GM19328 (cell line): ENCODE results near the gene ABCG1.
"Not testable (repeated sequence)": the region's sequence is repeated elsewhere in the genome, so short reads cannot be mapped to it uniquely, and the experiment has no call there.

Experiments used
- ATAC-seq: cut with Tn5 transposase; IDR thresholded peaks from one replicate; pipeline ENCODE4 v1.9.1; 2021; ENCODE audit warnings: mild to moderate bottlenecking, moderate library complexity; ENCODE audit not compliant: unreplicated experiment

The ABCG1 gene

DNA sequence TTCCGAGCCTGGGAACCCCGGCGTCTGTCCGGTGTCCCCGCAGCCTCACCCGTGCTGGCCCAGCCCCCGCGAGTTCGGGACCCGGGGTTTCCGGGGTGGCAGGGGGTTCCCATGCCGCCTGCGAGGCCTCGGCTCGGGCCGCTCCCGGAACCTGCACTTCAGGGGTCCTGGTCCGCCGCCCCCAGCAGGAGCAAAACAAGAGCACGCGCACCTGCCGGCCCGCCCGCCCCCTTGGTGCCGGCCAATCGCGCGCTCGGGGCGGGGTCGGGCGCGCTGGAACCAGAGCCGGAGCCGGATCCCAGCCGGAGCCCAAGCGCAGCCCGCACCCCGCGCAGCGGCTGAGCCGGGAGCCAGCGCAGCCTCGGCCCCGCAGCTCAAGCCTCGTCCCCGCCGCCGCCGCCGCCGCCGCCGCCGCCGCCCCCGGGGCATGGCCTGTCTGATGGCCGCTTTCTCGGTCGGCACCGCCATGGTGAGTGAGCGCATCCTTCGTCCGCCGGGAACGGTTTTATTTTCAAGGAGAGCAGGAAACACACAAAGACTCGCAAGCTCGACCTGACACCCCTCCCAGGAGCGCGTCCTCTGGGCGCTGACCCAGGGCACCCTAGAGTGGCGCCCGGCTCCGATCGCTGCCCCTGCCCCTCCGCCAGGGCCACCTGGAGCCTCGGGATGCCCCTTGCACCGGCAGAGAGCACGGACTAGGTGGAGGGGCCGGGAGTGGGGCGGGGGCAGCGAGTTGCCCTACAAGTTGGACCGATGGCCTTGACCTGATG is at the start of gene ABCG1:
TSS of gene ABCG1 (plus strand) at position 305 of the 770 bp plus-strand sequence. CDS start at position 428, 123 bp downstream.
- no peak for ATAC-seq

GRCh38 chr21:42169758-42170157 is 49.2 kb upstream of the ABCG1 start:
- no peak for ATAC-seq

DNA sequence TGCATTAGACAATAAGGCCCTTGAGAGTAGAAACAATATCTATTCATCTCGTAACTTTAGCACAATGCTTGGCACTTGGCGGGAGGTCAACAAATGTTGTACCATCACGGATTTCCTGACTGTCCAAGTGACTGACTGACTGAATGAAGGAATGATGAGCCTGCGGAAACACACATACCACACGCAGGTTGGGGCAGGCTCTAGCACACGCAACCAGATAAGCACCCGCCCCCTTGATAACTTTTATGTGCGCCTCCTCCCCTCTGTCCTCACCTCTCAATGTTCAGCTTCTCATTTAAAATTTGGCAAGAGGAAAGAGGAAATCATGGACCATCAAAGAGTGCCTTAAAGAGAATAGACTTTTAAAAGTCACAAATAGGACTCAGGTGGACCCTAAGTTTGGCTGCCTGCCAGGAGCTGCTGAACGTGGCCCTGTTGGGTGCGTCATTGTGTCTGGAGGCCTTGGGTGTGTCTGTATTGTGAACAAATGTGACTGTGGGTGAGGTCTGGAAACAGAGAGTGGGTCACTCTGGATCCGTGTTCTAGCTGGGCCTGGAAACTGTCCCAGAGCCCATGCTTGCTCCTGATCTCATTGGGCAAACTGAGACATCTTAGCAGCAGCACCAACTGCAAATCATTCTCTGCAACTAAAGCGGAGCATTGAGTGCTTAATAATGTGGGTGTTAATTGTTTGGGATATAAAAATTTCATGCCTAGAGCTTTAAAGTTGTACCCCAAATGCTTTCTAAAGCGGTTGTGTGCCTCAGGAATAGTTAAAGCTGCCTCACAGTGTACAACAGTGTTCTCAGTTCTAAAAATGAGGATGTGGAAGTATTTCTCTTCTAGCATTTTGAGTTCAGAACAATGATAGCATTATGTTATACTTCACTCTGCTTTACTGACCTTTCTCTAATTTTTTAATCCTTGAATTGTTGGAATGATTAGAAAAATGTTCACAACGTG is 47.6 kb upstream of the ABCG1 start:
- ATAC-seq: no peak

- ATAC-seq: no peak
Measured at GRCh38 chr21:42172596-42173483, 46.1 kb upstream of the ABCG1 start.

- no peak for ATAC-seq
Measured at GRCh38 chr21:42174173-42174572, 44.8 kb upstream of the ABCG1 start.

GRCh38 chr21:42175110-42175710 is 43.7 kb upstream of the ABCG1 start:
- no peak for ATAC-seq

DNA sequence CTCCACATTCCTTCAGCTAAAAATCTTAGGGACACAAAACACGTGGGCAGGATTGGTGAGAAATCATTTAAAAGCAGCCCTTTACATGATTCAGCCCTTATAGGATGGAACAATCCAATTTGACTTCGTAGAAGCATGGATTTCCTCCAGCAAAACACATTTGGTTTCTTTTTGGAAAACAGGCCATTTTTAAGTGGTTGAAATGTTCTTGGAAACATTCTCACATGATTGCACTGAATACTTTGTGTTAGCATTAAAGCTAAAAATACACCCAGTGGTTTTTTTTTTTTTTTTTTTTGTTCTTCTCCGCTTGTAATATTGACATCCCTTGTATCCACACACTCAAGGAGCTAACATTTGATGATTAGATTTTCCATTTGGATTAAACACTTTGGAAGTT is 42.1 kb upstream of the ABCG1 start:
- ATAC-seq: no peak

GRCh38 chr21:42179316-42179715 is 39.6 kb upstream of the ABCG1 start:
- ATAC-seq: no peak

DNA sequence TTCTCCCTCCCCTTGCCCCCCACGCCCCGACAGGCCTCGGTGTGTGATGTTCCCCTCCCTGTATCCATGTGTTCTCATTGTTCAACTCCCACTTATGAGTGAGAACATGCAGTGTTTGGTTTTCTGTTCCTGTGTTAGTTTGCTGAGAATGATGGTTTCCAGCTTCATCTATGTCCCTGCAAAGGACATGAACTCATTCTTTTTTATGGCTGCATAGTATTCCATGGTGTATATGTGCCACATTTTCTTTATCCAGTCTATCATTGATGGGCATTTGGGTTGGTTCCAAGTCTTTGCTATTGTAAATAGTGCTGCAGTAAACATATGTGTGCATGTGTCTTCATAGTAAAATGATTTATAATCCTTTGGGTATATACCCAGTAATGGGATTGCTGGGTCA is 38.9 kb upstream of the ABCG1 start:
- ATAC-seq: not testable (repeated sequence)

- ATAC-seq: no peak
Measured at GRCh38 chr21:42182713-42183371, 36.1 kb upstream of the ABCG1 start.

DNA sequence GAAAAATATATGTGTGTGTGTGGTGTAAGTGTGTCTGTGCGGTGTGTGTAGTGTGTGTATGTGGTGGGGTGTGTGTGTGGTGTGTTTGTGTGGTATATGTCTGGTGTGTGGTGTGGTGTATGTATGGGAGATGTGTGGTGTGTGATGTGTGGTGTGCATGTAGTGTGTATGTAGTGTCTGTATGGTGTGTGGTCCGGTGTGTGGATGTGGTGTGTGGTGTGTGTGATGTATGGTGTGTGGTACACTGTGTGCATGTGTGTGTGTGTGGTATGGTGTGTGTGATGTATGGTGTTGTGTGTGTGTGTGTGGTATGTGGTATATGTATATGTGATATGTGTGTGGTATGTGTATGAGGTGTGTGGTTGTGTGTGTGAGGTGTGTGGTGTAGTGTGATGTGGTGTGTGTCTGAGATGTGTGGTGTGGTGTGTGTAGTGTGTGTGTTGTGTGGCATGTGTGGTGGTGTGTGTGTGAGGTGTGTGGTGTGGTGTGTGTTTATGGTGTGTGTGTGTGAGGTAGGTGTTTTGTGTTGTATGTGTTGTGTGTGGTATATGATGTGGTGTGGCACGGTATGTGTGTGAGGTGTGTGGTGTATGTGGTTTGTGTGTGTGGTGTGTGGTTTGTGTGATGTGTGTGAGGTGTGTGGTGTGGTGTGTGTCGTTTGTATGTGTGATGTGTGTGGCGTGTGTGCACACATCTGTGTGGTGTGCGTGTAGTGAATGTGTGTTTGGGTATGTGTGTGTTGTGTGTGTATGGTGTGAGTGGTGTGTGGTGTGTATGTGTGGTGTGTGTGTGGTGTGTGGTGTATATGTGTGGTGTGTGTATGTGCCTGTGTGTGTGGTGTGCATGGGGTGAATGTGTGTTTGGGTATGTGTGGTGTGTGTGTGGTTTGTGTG is 35.3 kb upstream of the ABCG1 start:
- ATAC-seq: no peak

- no peak for ATAC-seq
Measured at GRCh38 chr21:42186591-42186990, 32.3 kb upstream of the ABCG1 start.

DNA sequence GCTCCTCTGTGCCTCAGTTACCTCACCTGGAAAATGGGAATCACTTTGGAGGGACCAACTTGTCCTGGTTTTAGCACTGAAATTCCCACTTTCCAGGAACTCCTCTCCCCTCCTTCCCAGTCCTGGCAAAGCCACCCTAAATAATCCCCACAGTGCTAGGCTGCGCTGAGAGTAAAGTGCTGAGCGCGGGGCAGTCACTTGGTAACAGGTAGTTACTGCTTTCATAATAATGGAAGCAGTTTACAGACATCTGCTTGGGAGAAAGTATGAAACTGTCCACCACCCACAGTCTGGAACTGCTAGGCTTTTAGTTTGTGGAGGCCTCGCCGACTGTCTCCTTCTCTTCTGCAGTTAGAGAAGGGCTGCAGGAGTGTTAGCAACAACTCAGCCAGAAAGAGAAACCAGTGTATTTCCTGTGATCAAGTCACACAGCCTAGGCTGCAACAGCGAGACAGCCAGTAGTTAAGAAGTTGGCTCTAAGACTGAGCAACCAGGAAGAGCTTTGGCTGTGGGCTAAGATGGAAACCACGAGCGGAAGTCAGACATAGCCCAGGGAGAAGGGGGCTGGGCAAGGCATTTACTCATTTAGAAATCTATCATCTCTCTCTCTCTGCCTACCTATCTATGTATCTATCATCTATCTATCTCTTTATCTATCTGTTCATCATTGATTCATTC is 30.8 kb upstream of the ABCG1 start:
- peak; percentile 88 for ATAC-seq

GRCh38 chr21:42188663-42189062 is 30.3 kb upstream of the ABCG1 start:
- no peak for ATAC-seq

DNA sequence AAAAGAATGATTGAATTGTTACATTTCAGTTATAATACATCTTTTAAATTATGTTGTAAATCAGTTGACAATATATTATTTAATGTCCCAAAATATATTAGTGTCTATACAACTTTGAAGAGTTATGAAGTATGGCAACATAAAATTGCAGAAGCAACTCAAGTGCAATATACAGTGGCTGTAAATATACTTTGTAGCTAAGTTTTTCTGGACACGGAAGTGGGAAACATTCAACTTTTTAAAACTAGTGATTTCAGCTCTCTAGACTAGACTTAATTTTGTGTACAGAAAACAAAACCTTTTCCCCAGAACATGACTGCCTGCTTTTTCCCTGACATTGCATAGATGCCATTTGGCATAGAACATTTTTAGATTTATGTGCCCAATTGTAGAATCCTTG is 29.5 kb upstream of the ABCG1 start:
- ATAC-seq: no peak

DNA sequence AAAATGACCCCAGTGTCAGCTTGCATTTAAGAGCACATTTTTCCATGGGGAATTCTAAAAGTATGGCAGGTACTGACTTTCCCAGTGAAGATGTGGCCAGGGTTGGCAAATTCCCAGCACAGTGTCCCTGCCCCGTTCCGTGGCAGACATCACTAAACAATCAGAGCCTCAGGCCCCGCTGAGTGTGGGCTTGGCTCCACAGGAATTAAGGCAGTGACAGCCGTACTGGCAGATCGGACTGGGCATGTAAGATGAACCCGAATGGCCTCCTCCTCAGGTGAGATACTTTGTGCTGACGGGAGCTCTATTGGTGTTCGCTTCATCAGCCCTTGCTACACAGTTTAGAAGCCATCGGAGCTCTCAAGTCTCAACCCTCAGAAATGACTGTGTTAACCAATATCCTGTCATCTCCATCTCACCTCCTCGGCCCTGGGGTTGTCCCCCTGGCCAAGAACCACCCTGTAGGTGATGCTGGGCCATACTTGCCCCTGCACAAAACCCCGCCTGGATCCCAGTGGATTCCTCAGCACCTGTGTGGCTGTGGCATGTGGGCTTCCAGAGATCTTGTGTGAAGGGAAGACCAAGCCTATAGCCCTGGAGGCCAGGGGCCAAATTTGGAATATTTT is 29.0 kb upstream of the ABCG1 start:
- ATAC-seq: no peak

GRCh38 chr21:42190486-42190863 is 28.5 kb upstream of the ABCG1 start:
- ATAC-seq: no peak

DNA sequence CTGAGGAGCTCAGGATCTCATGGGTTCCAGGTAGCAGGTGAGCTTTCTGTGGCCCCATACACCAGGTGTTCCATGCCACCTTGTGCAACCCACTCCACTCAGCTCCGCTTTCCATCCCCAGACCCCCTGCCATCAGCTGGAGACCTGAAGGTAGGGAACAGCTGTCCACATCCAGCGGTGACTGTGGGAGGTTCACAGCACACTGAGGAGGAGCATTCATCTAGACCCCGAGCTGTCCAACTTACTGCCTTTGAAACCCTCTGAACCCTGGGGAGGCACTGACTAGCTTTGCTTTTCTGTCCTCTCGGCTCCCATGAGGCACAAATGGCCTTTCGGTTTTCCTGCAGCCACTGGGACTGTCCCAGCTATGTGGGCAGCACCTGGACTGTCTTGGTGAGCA is 27.9 kb upstream of the ABCG1 start:
- ATAC-seq: no peak
